Stomach (tissue), 9 donors: ENCODE measurements around the gene TMEM44. TPM values are rescaled to one million over a fixed set of nuclear protein-coding genes. Genes with fewer than 3 reads are reported as not detected.
A peak's percentile ranks its signal among the peaks of the same experiment; 100 is the strongest.

ENCODE experiments used
- DNase-seq, 2 donors: peaks; one replicate each; pipeline versions ENCODE4 v3.0.0 to v3.0.0-alpha.2; 2013 to 2019
- H3K27ac ChIP-seq, 5 donors: fragments of 200-600 bp in 4 of 5; sonication (generic) in 4 of 5; one replicate each; pipeline ENCODE4 v1.5.1; 2013 to 2019; ENCODE audit warnings: mild to moderate bottlenecking in 1 of 5, moderate library complexity in 1 of 5
- H3K27me3 ChIP-seq, 3 donors: fragments of 200-600 bp; sonication (generic); one replicate each; pipeline ENCODE4 v1.5.1; 2017 to 2019; ENCODE audit warnings: mixed run types in 1 of 3
- H3K36me3 ChIP-seq, 4 donors: fragments of 200-600 bp; sonication (generic); 1 replicate in 3 of 4; 2 replicates in 1 of 4; pipeline ENCODE4 v1.5.1; 2016 to 2019
- H3K4me1 ChIP-seq, 4 donors: fragments of 200-600 bp; sonication (generic); one replicate each; pipeline ENCODE4 v1.5.1; 2016 to 2019
- H3K4me3 ChIP-seq, 4 donors: fragments of 200-600 bp; sonication (generic) in 3 of 4; one replicate each; pipeline ENCODE4 v1.5.1; 2016 to 2019; ENCODE audit warnings: mild to moderate bottlenecking in 1 of 4
- H3K9me3 ChIP-seq, 4 donors: fragments of 200-600 bp; sonication (generic); one replicate each; pipeline ENCODE4 v1.5.1; 2016 to 2019
- CTCF ChIP-seq, 7 experiments: fragments of 450-650 bp in 4 of 7; fragments of 200-600 bp in 3 of 7; sonication (generic) in 3 of 7; IDR thresholded peaks; one replicate each; pipeline ENCODE4 v1.5.1; 2016 to 2019; ENCODE audit warnings: antibody characterized with exemption in 7 of 7, control low read depth in 2 of 7, mild to moderate bottlenecking in 1 of 7
- EP300 ChIP-seq: sonication (generic); formaldehyde crosslinking; IDR thresholded peaks from one replicate; pipeline ENCODE4 v1.6.1; 2017; ENCODE audit warnings: antibody characterized with exemption
- POLR2A ChIP-seq, 4 donors: fragments of 450-650 bp; IDR thresholded peaks; one replicate each; pipeline ENCODE4 v1.6.1; 2016; ENCODE audit warnings: antibody characterized with exemption in 4 of 4, control low read depth in 2 of 4, mild to moderate bottlenecking in 1 of 4, moderate library complexity in 1 of 4
- POLR2AphosphoS5 ChIP-seq, 3 donors: sonication (generic); formaldehyde crosslinking; IDR thresholded peaks; one replicate each; pipeline ENCODE4 v1.6.1; 2016; ENCODE audit warnings: antibody characterized with exemption in 3 of 3
- WGBS, 5 donors: extraction: QIAGEN DNeasy Blood & Tissue Kit in 3 of 5; methylation state at CpG; one replicate each; pipeline versions ENCODE4 v1.1.5 to v1.1.7; 2013 to 2018; 5-methylcytosine and 5-hydroxymethylcytosine counted together
- intact Hi-C: fragments of 100-400 bp; cut with DNase I; formaldehyde crosslinking; loops from one replicate; pipeline ENCODE4 v1.15.1; 2023; ENCODE audit warnings: low total_unique reads
- polyA plus RNA-seq, 3 donors: library from polyadenylated mRNA; stranded (reverse); fragments of 200-250 nt; gene quantifications; one replicate each; pipeline ENCODE4 v1.2.3, GENCODE V29; 2013
- total RNA-seq, 5 donors: library from RNA; depleted of rRNA; stranded (reverse); fragments of >200 nt; gene quantifications; one replicate each; pipeline versions ENCODE4 v1.1.0 to v1.2.3, GENCODE V29; 2014 to 2016
- donor health status: healthy with polysubstance abuse.
- donor health status: Bipolar disorder and iron deficiency.
- donor health status: healthy.

TMEM44 gene
- total and polyA plus RNA-seq, 8 donors: 4.4 to 352 (median 9.4) TPM; not detected in 1

- H3K4me1 ChIP-seq: peaks cover 8 to 35% (median 25%) of the 10 kb centered on the region in 4 donors
- 68 to 79% (median 74%) methylated on average over 5 of the region's 5 CpGs for whole genome bisulfite sequencing, 5 donors
- H3K9me3 ChIP-seq: no peaks in the 10 kb centered on the region
- H3K36me3 ChIP-seq: peaks cover 0 to 26% (median 9%) of the 10 kb centered on the region in 4 donors
- no peak for DNase-seq
- H3K27me3 ChIP-seq: no peaks in the 10 kb centered on the region
- H3K27ac ChIP-seq: peak overlapping the region in 1 of 5 donors; percentile 8
- H3K4me3 ChIP-seq: no peak overlapping the region
- intact Hi-C loops: no loop called here
- TF ChIP-seq CTCF (IDR thresholded peaks at IDR 0.05): no peak
- no peak for TF ChIP-seq POLR2A (IDR thresholded peaks at IDR 0.05)
- no peak for TF ChIP-seq EP300
- no peak for TF ChIP-seq POLR2AphosphoS5 (IDR thresholded peaks at IDR 0.05)
These were observed 47.3 kb downstream of the TMEM44 start for GRCh38 chr3:194585880-194586281.

DNA sequence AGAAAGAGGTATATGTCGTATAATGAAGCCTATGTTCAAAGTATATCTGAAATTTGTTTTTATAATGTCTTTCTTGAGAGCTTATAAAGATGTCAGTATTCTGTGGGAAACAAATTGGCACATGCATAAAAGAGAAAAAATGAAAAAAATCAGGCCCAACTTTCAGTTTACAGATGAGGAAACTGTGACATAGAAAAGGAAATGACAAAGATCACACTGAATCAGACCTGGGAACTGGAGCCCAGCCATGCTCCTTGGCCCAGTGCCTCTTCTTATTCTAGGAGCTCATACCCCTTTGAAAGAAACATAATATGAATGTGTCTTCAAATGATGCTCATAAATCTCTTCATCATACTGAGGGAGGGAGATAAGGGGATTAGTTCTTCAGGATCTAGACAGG is 48.4 kb downstream of the TMEM44 start:
- intact Hi-C loops: no loop called here
- TF ChIP-seq POLR2A (IDR thresholded peaks at IDR 0.05): no peak
- TF ChIP-seq CTCF (IDR thresholded peaks at IDR 0.05): no peak
- no peak for TF ChIP-seq EP300
- TF ChIP-seq POLR2AphosphoS5 (IDR thresholded peaks at IDR 0.05): no peak
- H3K27me3 ChIP-seq: no peaks in the 10 kb centered on the region
- H3K4me1 ChIP-seq: peaks cover 8 to 35% (median 25%) of the 10 kb centered on the region in 4 donors
- H3K4me3 ChIP-seq: peak overlapping the region in 2 of 4 donors; percentile 71 to 76
- peaks cover 0 to 23% (median 9%) of the 10 kb centered on the region in 4 donors for H3K36me3 ChIP-seq
- peak overlapping the region in 4 of 5 donors; percentile 89 to 96 (median 92) for H3K27ac ChIP-seq
- WGBS, 5 donors: 87 to 92% (median 90%) methylated on average over 1 of the region's 1 CpG
- DNase-seq: no peak
- H3K9me3 ChIP-seq: no peaks in the 10 kb centered on the region

DNA sequence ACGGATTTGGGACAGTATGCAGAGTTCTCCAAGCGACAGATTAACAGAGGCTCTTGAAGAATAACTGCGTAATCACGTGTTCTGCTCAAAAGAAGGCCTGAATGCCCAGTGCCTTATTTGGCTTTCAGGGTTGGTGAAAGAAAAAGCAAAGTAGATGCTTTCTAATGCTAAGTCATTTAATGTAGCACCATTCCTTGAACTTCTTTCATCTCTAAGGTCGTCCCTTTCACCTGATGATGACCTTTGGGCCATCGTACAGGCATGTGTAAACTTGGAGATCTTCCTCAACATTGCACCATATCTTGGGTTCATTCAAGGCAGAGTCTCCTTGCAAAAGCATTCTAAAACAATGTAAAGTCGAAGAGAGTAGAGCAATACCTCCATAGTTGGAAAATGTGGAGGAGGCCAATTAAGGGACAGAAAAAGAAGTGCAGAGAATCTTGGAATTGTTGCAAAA is 48.9 kb downstream of the TMEM44 start:
- peak overlapping the region; percentile 70 to 86 (median 74) for H3K4me3 ChIP-seq
- peaks cover 0 to 18% (median 7%) of the 10 kb centered on the region in 4 donors for H3K36me3 ChIP-seq
- no peak for TF ChIP-seq CTCF (IDR thresholded peaks at IDR 0.05)
- no peak for TF ChIP-seq EP300
- TF ChIP-seq POLR2AphosphoS5 (IDR thresholded peaks at IDR 0.05): no peak
- TF ChIP-seq POLR2A (IDR thresholded peaks at IDR 0.05): no peak
- H3K27me3 ChIP-seq: no peaks in the 10 kb centered on the region
- no peaks in the 10 kb centered on the region for H3K9me3 ChIP-seq
- 10 to 19% (median 16%) methylated on average over 7 of the region's 7 CpGs for WGBS, 5 donors
- intact Hi-C loops: no loop called here
- DNase-seq: no peak
- peaks cover 8 to 36% (median 26%) of the 10 kb centered on the region in 4 donors for H3K4me1 ChIP-seq
- H3K27ac ChIP-seq: peak overlapping the region; percentile 89 to 97 (median 92)

DNA sequence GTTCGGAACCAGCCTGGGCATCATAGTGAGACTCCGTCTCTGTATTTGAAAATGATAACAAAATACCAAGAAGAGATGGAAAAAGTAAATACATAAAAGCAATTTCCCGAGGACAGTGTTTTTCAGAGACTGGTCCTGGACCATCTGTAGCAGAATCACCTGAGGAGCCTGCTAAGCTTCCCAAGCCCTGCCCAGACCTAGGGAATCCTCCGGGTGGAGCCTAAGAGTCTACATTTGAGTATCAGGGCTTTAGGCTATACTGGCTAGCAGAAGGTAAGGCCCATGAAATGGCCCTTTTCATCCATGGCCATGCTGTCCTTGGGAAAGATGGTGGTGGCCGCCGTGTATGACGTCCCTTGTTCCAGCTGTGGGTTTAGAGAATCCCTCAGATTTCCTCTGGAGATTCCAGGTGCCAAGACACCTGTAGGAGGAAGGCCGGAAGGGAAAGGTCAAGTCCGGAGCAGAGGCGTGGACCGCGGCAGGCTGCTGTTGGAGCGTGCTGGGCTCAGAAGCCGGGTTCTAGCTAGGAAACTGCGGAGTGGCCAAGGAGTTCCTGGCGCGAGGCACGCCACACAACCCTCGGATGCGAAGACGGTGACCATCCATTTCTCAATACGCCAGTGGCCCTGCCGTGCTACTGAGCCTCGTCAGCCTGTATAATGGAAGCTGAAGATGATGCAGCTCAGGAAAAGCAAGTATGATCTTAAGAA is 50.9 kb downstream of the TMEM44 start:
- intact Hi-C loops: no loop called here
- WGBS, 5 donors: 93 to 96% (median 95%) methylated on average over 24 of the region's 24 CpGs

More for the DNA sequence above, 50.9 kb downstream of the TMEM44 start:
- no peaks in the 10 kb centered on the region for H3K27me3 ChIP-seq
- DNase-seq: no peak
- TF ChIP-seq EP300: no peak
- TF ChIP-seq CTCF (IDR thresholded peaks at IDR 0.05): no peak
- TF ChIP-seq POLR2A (IDR thresholded peaks at IDR 0.05): no peak
- TF ChIP-seq POLR2AphosphoS5 (IDR thresholded peaks at IDR 0.05): no peak
- no peak overlapping the region for H3K4me3 ChIP-seq
- H3K9me3 ChIP-seq: no peaks in the 10 kb centered on the region
- H3K27ac ChIP-seq: peak overlapping the region in 1 of 5 donors; percentile 30
- H3K4me1 ChIP-seq: peaks cover 8 to 45% (median 25%) of the 10 kb centered on the region in 4 donors
- H3K36me3 ChIP-seq: peaks cover 0 to 2% (median under 1%) of the 10 kb centered on the region in 4 donors
